ENCODE measurements around the gene CSF1. TPM values are rescaled to one million over a fixed set of nuclear protein-coding genes. Genes with fewer than 3 reads are reported as not detected.

The CSF1 gene
- total RNA-seq, 2 donors from 2014 or later = 30.8 to 44.1 TPM

DNA sequence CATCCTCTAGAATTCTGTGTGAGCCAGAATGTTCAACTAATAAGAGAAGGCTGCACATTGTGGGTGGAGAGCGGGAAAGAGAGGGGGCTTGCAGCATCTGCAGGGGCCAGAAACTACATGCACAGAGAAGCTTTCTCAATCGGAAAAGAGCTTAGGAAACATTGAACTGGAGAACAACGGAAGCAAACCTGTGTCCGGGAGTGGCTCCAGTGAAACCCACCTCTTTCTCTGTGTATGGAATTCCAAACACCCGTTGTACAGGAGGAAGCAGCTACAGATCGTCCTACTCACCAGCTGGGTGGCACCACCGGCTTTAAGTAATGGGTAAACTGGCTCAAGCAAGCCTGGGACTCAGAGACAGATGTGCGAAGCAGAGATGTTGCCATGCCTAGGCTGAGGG lies 14.0 kb upstream of the CSF1 start:
- ATAC-seq (no peak), DNase-seq (no peak)
- intact Hi-C loops (cut with DNase I) = loop anchor here in 1 of 2 donors (10.0 kb wide), 1 partner anchor 102 kb away; no protein-coding TSS in a partner anchor

DNA sequence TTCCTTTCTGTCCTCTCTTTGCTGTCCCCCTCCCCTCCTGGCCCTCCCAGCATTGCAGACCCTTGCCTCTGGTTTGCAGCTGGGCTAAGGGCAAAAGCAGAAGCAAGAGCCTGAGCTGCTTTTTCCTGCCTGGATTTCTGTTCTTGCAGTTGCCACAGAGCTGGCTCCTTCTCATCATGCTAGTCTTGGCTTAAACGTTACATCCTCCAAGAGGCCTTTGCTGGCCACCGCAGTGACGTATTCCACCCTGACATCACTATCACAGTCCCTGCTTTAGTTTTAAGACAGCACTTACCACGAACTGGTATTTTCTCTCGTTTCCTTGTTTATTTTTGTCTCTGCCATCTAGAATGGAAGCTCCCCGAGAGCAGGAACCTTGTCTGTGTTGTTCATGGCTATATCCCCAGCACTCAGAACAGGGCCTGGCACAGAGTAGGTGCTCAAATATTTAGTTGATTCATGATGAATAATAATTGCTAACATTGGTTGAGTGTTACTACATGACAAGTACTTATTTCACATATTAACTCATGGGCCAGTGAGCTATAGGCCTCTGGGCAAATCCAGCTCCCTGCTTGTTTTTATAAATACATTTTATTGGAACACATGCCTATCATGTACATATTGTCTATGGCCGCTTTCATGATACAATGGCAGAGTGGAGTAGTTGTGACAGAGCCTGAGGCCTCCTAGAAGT lies 13.2 kb upstream of the CSF1 start:
- DNase-seq = no peak
- ATAC-seq = no peak
- intact Hi-C loops (cut with DNase I) = loop anchor here in 1 of 2 donors (10.0 kb wide), 1 partner anchor 103 kb away; no protein-coding TSS in a partner anchor

DNA sequence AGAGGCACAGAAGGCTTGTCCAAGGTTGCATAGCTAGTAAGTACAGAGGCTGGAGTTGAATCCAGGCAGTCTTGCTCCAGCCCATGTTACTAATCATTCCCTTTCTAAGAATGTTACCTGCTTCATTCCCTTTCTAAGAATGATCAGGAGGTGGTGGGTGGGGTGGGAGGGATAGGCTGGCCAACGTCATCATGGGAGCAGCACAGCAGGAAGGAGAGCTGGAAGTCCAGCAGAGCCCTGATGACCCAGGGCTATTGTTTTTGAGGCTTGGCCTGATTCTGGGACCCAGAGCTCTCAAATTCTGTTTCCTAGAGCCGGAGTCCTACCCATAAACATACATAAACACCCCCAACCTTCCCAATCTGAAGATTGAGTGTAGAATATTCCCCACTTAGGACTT lies 11.8 kb upstream of the CSF1 start:
- ATAC-seq (no peak), DNase-seq (no peak)
- intact Hi-C loops (cut with DNase I) = loop anchor here in 1 of 2 donors (10.0 kb wide), 1 partner anchor 104 kb away; no protein-coding TSS in a partner anchor

DNA sequence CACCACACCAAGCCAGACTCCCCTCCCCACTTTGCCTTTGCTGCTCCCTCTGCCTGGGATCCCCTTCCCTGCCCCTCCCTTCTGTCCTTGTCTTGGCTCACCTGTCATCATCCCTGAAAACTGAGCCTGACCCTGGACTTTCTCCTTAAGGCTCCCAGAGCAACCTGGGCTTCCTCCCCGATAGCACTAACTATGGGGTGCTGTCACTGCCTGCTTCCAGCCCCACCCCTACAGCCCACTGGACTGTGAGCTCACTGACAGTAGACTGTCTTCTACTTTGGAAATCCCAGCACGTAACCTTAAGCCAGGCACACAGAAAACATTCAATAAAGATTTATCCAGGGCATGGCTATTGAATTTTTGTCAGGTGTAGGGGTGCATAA lies 9.5 kb upstream of the CSF1 start:
- intact Hi-C loops (cut with DNase I) = no loop called here
- ATAC-seq = no peak
- no peak for DNase-seq

DNA sequence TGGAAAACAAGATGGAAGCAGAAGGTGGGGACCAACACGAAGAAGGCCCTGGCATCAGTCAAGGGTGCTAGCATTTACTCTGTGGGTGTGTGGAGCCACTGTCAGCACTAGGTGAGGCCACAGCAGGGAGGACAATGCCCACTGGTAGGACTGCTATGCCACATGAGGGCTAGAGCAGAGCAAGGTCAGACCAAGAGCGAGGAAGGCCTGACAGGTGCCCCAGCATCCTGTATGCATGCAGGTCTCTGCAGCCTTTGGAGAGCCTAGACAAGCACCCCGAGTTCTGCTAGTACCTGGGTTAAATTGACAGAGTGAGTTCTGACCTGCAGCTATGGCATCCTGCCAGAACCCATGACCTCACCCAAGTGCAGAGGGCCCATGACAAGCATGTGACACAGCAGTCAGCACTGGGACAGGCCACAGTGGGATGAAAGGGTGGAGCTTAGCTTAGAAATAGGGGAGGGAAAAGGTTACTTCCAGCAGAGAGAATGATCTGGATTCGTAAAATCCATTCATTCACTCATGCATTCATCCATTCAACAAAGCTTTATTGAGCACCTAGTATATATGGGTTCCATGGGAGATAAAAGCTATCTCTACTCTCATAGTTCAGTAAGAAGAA lies 9.0 kb upstream of the CSF1 start:
- ATAC-seq (peak in 1 of 2 donors; percentile 43), DNase-seq (no peak)
- intact Hi-C loops (cut with DNase I) = no loop called here

DNA sequence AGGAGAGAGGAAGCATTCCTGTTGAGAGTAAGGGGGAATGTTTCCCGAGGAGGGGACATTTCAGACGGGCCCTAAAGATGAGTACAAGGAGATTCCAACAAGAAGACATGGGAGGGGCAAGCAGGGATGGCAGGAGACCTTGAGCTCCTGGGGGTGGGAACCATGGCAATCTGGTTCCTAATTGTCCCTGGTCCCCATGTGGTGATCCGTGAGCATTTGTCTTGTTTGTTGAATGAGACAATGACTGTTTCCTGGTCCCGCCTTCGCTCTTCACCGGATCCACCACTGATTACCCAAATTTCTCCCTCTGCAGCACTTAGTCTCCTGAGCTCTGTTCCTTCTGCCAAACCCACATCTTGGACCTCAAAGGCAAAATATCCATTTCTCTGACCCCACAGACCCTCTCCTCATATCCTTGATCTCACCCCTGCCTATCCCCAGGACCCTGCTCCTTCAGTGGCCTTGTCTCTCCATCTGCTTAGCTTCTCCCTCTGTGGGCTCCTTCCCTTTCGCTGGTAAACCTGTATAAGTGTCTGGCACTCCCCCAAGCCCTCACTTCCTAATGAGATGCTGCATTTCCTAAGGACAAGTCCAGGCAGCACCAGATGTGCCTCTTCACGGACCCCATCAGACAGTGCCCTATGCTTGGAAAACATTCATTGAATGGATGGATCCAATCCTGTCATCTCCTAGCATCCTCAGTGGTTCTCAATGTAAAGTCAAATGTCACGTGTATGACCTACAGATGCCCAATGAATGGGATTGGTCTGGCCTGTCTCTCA lies 8.3 kb upstream of the CSF1 start:
- no peak for DNase-seq
- no peak for ATAC-seq
- intact Hi-C loops (cut with DNase I) = no loop called here

DNA sequence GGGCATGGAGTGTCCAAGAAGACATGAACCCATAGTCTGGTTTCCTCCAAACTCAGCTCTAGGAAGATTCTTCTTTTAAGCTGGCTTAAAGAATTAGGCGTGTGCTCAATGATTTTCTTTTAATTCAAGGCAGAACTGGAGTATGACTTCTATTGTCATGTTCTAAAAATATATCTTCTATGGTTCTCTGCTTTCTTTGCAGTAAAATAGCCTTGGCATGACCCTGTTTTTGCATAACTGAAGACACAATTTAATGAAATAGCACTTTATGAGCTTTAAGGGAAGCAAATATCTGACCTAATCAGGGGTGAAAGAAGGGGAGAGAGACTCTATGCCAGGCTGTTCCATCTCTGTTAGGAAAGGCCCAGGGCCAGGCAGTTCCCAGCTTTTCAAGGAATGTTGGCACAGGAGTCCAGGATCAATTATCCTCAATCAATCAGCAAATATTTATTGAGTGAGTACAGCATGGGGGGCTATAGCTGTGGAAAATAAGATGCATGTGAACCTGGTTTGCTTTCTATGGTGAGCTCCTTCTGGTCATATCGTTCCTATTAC lies 7.2 kb upstream of the CSF1 start:
- DNase-seq (no peak), ATAC-seq (no peak)
- intact Hi-C loops (cut with DNase I) = no loop called here

DNA sequence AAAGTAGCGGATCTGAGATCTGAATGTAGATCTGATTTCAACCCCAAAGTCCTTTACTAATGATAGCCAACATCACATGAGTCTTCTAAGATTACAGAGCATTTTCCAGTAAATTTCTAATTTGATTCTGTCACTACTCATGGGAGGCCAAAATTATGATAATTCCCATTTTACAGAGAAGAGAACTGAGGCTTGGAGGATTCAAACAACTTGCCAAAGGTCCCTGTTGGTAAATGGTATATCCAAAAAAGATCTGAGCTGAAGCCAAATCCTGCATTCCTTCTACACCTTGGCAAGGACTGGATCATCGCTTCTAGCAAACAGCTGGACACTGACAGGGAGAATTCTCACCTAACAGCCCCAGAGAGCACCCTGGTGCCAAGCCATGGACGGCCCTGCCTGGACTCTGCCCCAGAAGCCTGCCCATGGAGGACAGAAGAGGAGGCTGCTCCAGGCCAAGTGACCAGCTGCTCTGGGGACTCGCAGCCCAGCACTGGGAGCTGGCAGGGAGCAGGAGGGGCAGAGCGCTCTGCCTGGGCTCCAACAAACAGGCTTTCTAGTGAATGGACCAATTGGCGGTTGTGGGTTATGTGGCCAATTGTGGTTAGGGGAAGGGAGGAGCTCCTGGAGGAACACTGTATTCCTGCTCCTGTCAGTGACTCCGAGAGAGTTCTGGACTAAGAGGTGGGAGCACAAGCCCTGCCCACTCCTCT lies 6.4 kb upstream of the CSF1 start:
- intact Hi-C loops (cut with DNase I) = no loop called here
- DNase-seq (no peak), ATAC-seq (peak; percentile 25 to 62)

DNA sequence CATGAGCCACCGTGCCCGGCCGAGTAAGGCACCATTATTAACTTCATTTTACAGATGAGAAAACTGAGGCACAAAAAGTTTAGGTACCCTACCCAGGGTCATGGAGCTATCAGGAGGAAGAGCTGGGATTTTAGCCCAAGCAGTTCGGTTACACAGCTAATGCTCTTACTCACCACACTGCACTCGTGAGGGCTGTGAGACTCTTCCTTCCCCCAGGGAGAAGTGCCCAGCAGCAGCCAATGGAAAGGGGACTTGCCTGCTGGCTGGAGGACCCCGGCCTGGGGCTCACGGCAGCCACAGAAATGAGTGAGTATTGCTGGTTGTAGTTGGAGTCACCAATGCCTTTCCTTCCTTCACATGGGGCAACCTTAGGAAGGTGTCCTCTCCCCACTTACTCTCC lies 5.2 kb upstream of the CSF1 start:
- DNase-seq (no peak), ATAC-seq (no peak)
- intact Hi-C loops (cut with DNase I) = no loop called here

DNA sequence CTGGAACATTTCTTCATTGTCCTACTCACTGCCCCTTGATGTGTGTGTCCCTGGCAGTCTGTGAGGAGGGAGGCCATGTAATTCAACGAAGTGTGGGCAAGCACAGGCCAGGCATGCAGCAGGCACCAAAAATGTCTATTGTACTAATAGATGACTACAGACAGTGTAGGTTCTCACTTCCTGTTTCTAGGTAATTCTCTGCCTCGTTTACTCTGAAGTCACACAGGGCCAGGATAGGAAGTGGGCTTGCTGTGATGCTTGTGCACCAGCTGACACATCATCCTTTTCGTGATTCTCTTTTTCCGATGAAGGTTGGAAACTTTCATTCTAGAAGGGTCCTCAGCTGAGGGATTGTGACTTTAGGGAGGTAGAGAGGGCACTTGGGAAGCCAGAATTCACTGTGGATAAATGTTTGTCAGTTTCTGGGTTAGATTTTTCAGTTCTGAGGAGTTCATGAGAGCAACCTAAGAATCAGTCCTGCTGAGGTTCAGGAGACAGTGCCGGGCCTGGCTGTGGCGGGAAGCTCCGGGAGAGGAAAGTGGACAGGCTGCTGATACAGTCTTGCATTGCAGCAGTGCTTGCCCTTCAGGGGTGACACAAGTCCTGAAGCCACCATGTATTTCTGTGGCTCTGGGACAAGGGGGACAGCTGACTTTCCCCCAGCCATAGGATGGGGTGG lies 4.3 kb upstream of the CSF1 start:
- intact Hi-C loops (cut with DNase I) = no loop called here
- no peak for DNase-seq
- ATAC-seq = no peak

DNA sequence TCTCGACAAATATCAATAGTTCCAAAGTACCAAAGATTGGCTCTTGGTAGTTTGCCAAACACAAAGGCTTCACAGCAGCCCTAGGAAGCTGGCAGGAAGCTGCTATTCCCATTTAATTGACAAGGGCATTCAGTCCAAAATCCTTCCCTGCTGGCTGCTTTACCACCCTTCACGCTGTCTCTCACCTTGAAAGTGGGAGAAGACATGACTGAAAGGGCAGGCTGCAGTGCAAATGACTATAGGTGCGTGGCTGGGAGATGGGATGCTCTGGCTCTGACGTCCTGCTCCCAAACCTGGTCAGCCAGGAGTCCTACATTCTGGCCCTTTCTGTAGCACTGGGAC lies 3.8 kb upstream of the CSF1 start:
- ATAC-seq (no peak), DNase-seq (no peak)
- intact Hi-C loops (cut with DNase I) = no loop called here

DNA sequence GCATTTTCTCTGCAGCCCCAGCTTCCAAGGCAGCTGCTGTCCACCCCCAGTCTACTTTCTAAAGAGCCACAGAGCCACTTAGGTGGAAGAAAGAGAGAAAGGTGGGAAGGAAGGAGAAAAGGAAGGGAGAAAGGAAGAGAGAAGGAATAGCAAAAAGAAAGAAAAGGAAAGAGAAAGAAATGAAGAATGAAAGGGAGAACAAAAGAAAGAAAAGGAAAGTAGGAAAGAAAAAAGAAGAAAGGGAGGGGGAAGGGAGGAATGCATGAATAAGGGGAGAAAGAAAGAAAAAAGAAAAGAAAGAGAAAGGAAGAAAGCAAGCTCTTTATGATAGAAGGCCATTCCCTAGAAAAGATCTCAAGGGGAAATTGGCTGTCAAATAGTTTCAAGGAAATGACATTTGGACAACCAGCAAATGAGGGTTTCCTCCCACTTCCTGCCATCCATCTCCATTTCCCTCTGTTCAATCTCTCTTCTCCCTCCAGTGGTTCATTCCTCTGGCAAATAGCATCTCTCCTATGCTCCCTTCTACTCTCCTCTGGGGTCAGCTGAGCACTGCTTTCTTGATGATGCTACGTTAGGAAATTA lies 3.4 kb upstream of the CSF1 start:
- no peak for ATAC-seq
- intact Hi-C loops (cut with DNase I) = no loop called here

DNA sequence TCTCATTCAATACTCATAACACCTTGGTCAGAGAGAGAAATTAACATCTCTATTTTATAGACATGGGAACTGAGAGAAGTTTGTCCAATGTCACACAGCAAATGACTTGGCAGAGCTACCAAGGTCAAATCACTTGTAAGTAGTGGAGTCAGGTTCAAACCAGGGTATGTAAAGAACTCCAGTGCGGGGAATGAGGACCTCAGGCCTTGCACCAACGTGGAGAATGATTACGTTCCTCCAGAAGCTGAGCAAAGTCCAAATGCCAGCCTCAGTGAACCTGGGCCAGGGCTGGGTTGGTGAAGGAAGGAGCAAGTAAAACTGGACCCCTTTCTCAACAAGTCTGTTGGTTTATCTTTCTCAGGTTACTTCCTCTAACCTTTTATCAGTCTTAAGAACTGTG lies 1.8 kb upstream of the CSF1 start:
- ATAC-seq (no peak), DNase-seq (no peak)
- intact Hi-C loops (cut with DNase I) = no loop called here

More for the DNA sequence above, 3.4 kb upstream of the CSF1 start:
- no peak for DNase-seq

DNA sequence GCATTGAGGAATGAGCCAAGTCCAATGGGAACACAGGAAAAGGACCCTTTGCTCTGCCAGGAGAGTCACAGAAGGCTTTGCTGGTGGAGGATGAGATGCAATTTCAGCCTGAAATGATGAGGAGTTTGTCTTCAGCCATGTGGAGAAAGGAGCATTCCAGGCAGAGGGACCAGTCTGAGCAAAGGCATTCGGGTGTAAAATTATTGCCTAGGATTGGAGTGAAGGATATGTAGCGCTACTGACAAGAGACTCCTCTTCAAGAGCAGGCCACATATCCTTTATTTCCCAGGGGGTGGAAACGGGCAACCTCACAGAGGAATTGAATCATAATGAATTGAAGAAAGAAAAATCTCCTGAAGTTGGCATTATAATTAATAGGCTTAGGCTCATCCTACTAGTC lies 1.1 kb upstream of the CSF1 start:
- intact Hi-C loops (cut with DNase I) = no loop called here
- DNase-seq (no peak), ATAC-seq (no peak)

DNA sequence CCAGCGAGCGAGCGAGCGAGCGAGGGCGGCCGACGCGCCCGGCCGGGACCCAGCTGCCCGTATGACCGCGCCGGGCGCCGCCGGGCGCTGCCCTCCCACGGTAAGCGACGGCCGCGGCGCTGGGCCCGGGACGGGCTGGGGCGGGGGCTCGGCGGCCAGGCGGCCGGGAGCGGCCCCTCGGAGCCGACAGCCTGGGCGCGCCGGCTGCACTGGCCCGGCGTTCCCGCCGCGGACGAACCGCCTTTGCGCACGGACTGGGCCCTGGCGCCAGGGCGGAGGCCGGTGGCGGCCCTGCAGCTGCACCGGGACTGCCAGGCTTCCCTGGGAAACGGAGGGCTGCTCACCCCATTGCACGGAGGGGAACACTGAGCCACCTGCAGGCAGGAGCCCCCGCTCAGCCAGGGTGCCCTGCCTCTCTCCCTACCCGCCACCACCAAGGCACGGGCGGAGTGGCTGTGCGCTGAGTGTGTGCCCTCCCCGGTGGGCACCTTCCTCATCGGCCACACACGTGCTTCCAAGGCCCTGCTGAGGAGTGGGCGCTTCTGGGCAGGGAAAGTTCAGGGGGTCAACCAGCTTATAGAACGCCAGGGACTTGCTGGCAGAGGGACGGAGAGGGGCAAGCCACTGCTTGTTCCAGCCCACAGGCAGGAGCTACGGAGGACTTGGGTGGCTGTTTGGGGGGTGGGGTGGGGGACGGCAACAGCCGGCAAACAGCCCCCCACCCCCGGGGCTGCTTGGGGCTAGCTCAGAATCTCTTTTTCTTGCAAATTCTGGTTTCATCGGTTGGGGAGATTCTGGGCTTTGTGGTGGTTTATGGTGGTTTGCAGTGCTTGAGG lies 532 bp downstream of the CSF1 start:
- DNase-seq = no peak
- intact Hi-C loops (cut with DNase I) = loop anchor here (5.0 to 10.0 kb wide), 2 partner anchors 64 to 119 kb away; no protein-coding TSS in a partner anchor
- peak in 1 of 2 donors; percentile 44 for ATAC-seq

DNA sequence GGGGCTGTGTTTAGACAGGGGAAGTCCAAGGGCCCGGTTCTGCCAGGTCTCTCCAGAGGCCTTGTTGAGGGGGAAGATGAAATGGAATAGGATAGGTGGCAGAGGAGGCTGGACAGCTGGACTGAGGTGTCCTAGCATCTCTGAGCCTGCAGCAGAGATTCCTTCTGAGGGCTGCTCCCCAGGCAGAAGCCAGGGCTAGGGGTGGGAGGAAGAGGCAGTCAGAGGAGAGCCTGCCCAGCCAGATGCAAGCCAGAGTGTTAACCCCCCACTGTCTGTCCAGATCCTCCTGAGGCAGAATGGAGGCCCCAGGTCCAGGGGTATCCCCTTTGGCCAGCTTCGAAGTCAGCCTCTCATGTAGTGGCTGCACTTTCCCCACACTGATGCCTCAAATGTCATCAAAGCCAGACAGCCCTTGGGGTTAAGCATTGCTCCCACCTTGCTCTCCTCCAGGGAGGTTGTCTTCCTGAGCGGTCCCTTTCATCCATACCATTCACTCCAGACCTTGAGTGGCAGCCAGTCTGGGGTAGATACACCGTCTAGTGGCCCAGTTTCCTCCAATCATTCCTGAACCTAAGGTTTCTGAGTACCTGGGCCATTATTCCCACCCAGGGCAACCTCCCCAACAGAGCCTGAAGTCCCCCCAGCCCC lies 1.7 kb downstream of the CSF1 start:
- peak in 1 of 2 donors; percentile 32 for ATAC-seq
- intact Hi-C loops (cut with DNase I) = loop anchor here (5.0 to 10.0 kb wide), 2 partner anchors 62 to 120 kb away; no protein-coding TSS in a partner anchor

DNA sequence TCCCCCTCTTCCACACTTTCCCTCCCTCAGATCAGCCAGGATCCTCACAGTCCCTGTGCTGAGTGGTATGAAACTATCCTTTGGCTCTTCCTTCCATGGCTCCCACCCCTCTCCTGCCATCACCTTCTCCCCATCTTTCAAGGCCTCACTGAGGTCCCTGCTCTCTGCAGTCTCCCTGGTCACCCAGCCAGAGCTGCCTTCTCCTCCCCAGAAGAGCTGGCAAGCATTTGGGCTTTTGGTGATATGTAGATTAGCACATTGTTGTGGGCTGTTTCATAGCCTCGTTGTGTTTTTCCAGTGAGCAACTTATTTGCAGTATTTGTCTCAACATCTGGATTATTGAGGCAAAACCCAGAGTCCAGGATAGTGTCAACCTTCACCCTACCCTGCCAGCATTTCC lies 2.2 kb downstream of the CSF1 start:
- intact Hi-C loops (cut with DNase I) = loop anchor here (5.0 to 10.0 kb wide), 2 partner anchors 62 to 121 kb away; no protein-coding TSS in a partner anchor
- no peak for DNase-seq
- peak in 1 of 2 donors; percentile 16 for ATAC-seq

More for the DNA sequence above, 1.7 kb downstream of the CSF1 start:
- no peak for DNase-seq
